ENCODE data around the gene RAB20. TPM values are rescaled to one million over a fixed set of nuclear protein-coding genes. Genes with fewer than 3 reads are reported as not detected.

RAB20 gene
- total and polyA plus RNA-seq, 9 of the 15 experiments (the other 6 are each of a cell fraction or from before 2014, with no cell fraction given), result 0.62 to 9.2 (median 5.4) TPM

DNA sequence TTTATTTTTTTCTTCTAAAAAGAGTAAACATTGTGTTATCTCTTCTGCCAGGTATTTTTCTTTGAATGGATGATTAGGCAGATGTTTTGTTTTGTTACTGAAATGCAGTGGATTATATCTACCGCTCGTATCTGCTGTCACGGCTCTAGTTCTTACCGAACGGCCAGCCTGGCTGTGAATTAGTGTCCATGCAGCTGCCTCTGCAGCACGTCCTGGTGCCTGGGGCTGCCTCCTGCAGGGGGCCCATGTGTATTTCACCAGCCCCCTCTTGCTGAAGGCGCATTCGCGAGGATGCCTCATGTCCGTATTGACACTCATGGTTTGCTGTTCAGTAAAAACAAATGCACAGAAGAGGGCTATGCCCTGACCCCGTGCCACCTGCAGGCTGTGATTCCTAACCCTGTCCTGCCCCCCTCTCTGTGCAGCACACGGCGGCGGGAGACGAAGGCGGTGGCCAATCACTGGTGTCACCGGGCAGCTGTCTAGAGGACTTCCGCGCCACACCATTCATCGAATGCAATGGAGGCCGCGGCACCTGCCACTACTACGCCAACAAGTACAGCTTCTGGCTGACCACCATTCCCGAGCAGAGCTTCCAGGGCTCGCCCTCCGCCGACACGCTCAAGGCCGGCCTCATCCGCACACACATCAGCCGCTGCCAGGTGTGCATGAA lies 49.9 kb downstream of the RAB20 start (continued):
- TF ChIP-seq RERE (CRISPR knock-in tag; IDR thresholded peaks at IDR 0.05; ENCODE audit: borderline replicate concordance) (no peak), THRAP3 (IDR thresholded peaks at IDR 0.05; ENCODE audit: borderline replicate concordance) (no peak), EGR1 (conservative IDR thresholded peaks at IDR 0.05) (no peak), CXXC5 (CRISPR knock-in tag; IDR thresholded peaks at IDR 0.05) (peak; percentile 28), E2F3 (CRISPR knock-in tag; IDR thresholded peaks at IDR 0.05) (no peak), SMARCA4 (IDR thresholded peaks at IDR 0.05) (no peak; the same call in 1 of the 2 replicates), NRF1 (conservative IDR thresholded peaks at IDR 0.05 in 1 of 2, IDR thresholded peaks at IDR 0.05 in 1 of 2) (no peak), ARID1B (IDR thresholded peaks at IDR 0.05) (peak; percentile 58), SOX6 (IDR thresholded peaks at IDR 0.05) (peak; percentile 63)
- TF ChIP-seq, protein P1, sequence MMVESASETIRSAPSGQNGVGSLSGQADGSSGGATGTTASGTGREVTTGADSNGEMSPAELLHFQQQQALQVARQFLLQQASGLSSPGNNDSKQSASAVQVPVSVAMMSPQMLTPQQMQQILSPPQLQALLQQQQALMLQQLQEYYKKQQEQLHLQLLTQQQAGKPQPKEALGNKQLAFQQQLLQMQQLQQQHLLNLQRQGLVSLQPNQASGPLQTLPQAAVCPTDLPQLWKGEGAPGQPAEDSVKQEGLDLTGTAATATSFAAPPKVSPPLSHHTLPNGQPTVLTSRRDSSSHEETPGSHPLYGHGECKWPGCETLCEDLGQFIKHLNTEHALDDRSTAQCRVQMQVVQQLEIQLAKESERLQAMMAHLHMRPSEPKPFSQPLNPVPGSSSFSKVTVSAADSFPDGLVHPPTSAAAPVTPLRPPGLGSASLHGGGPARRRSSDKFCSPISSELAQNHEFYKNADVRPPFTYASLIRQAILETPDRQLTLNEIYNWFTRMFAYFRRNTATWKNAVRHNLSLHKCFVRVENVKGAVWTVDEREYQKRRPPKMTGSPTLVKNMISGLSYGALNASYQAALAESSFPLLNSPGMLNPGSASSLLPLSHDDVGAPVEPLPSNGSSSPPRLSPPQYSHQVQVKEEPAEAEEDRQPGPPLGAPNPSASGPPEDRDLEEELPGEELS (CRISPR knock-in tag; IDR thresholded peaks at IDR 0.05; ENCODE audit: borderline replicate concordance), result no peak
- TF ChIP-seq, protein P2, sequence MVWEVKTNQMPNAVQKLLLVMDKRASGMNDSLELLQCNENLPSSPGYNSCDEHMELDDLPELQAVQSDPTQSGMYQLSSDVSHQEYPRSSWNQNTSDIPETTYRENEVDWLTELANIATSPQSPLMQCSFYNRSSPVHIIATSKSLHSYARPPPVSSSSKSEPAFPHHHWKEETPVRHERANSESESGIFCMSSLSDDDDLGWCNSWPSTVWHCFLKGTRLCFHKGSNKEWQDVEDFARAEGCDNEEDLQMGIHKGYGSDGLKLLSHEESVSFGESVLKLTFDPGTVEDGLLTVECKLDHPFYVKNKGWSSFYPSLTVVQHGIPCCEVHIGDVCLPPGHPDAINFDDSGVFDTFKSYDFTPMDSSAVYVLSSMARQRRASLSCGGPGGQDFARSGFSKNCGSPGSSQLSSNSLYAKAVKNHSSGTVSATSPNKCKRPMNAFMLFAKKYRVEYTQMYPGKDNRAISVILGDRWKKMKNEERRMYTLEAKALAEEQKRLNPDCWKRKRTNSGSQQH (CRISPR knock-in tag; IDR thresholded peaks at IDR 0.05), result no peak
- TF ChIP-seq, protein P3, sequence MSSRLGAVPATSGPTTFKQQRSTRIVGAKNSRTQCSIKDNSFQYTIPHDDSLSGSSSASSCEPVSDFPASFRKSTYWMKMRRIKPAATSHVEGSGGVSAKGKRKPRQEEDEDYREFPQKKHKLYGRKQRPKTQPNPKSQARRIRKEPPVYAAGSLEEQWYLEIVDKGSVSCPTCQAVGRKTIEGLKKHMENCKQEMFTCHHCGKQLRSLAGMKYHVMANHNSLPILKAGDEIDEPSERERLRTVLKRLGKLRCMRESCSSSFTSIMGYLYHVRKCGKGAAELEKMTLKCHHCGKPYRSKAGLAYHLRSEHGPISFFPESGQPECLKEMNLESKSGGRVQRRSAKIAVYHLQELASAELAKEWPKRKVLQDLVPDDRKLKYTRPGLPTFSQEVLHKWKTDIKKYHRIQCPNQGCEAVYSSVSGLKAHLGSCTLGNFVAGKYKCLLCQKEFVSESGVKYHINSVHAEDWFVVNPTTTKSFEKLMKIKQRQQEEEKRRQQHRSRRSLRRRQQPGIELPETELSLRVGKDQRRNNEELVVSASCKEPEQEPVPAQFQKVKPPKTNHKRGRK (tag; IDR thresholded peaks at IDR 0.05), result no peak
- TF ChIP-seq, protein P4, sequence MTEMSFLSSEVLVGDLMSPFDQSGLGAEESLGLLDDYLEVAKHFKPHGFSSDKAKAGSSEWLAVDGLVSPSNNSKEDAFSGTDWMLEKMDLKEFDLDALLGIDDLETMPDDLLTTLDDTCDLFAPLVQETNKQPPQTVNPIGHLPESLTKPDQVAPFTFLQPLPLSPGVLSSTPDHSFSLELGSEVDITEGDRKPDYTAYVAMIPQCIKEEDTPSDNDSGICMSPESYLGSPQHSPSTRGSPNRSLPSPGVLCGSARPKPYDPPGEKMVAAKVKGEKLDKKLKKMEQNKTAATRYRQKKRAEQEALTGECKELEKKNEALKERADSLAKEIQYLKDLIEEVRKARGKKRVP (CRISPR knock-in tag; IDR thresholded peaks at IDR 0.05), result no peak
- TF ChIP-seq, protein P5, sequence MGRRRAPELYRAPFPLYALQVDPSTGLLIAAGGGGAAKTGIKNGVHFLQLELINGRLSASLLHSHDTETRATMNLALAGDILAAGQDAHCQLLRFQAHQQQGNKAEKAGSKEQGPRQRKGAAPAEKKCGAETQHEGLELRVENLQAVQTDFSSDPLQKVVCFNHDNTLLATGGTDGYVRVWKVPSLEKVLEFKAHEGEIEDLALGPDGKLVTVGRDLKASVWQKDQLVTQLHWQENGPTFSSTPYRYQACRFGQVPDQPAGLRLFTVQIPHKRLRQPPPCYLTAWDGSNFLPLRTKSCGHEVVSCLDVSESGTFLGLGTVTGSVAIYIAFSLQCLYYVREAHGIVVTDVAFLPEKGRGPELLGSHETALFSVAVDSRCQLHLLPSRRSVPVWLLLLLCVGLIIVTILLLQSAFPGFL (CRISPR knock-in tag; IDR thresholded peaks at IDR 0.05), result no peak
